ENCODE data around the gene CMIP. TPM values are rescaled to one million over a fixed set of nuclear protein-coding genes. Genes with fewer than 3 reads are reported as not detected.

CMIP gene
- total RNA-seq, 2 experiments from 2014 or later = 35.0 to 36.6 TPM

- POLR2A ChIA-PET = no interaction called here
- H3K27ac Mint-ChIP-seq = no peak overlapping the region
Observed at GRCh38 chr16:81611721-81612120, 167.1 kb downstream of the CMIP start.

GRCh38 chr16:81612351-81613163 is 167.9 kb downstream of the CMIP start:
- Mint-ChIP-seq H3K4me1 (ENCODE audit: low read depth) (peaks cover 16% of the 10 kb centered on the region), H3K36me3 (peaks cover 3% of the 10 kb centered on the region), H3K9me3 (no peaks in the 10 kb centered on the region), H3K27me3 (no peaks in the 10 kb centered on the region), H3K4me3 (no peak overlapping the region), H3K27ac (no peak overlapping the region)
- ChIA-PET POLR2A (interaction anchor here (1.2 kb wide), 1 partner anchor 47 kb away, joined by 3 read pairs; no protein-coding TSS in a partner anchor), CTCF (no interaction called here)
- intact Hi-C loops (cut with micrococcal nuclease) = no loop called here
- DNase-seq = no peak

More at GRCh38 chr16:81611721-81612120, 167.1 kb downstream of the CMIP start:
- H3K27me3 Mint-ChIP-seq = no peaks in the 10 kb centered on the region
- CTCF ChIA-PET = no interaction called here
- intact Hi-C loops (cut with micrococcal nuclease) = no loop called here
- H3K36me3 Mint-ChIP-seq = no peaks in the 10 kb centered on the region
- peaks cover 9% of the 10 kb centered on the region for H3K4me1 Mint-ChIP-seq (ENCODE audit: low read depth)
- DNase-seq = no peak
- H3K4me3 Mint-ChIP-seq = no peak overlapping the region
- no peaks in the 10 kb centered on the region for H3K9me3 Mint-ChIP-seq

GRCh38 chr16:81614171-81614570 is 169.6 kb downstream of the CMIP start:
- ChIA-PET CTCF (no interaction called here), POLR2A (no interaction called here)
- intact Hi-C loops (cut with micrococcal nuclease) = no loop called here
- H3K9me3 Mint-ChIP-seq = no peaks in the 10 kb centered on the region
- peaks cover 10% of the 10 kb centered on the region for H3K36me3 Mint-ChIP-seq
- H3K27me3 Mint-ChIP-seq = no peaks in the 10 kb centered on the region
- DNase-seq = no peak
- no peak overlapping the region for H3K4me3 Mint-ChIP-seq
- H3K27ac Mint-ChIP-seq = no peak overlapping the region
- H3K4me1 Mint-ChIP-seq (ENCODE audit: low read depth) = peaks cover 18% of the 10 kb centered on the region

GRCh38 chr16:81614654-81615359 is 170.2 kb downstream of the CMIP start:
- Mint-ChIP-seq H3K4me1 (ENCODE audit: low read depth) (peaks cover 18% of the 10 kb centered on the region), H3K27me3 (no peaks in the 10 kb centered on the region), H3K27ac (no peak overlapping the region), H3K4me3 (no peak overlapping the region), H3K9me3 (no peaks in the 10 kb centered on the region), H3K36me3 (peaks cover 10% of the 10 kb centered on the region)
- no peak for DNase-seq
- ChIA-PET POLR2A (no interaction called here), CTCF (no interaction called here)
- intact Hi-C loops (cut with micrococcal nuclease) = loop anchor here (5.0 kb wide), 1 partner anchor 173 kb away; the partner anchor contains the start of gene CMIP

- POLR2A ChIA-PET = interaction anchor here (1.7 kb wide), 1 partner anchor 14 kb away, joined by 4 read pairs; no protein-coding TSS in a partner anchor
- intact Hi-C loops (cut with micrococcal nuclease) = loop anchor here (5.0 kb wide), 1 partner anchor 173 kb away; the partner anchor contains the start of gene CMIP
- Mint-ChIP-seq H3K27me3 (no peaks in the 10 kb centered on the region), H3K4me1 (ENCODE audit: low read depth) (peaks cover 18% of the 10 kb centered on the region), H3K9me3 (no peaks in the 10 kb centered on the region), H3K4me3 (no peak overlapping the region), H3K36me3 (peaks cover 10% of the 10 kb centered on the region), H3K27ac (no peak overlapping the region)
- CTCF ChIA-PET = no interaction called here
- no peak for DNase-seq
Observed at GRCh38 chr16:81615411-81615810, 170.8 kb downstream of the CMIP start.

GRCh38 chr16:81615833-81616232 is 171.2 kb downstream of the CMIP start:
- Mint-ChIP-seq H3K9me3 (no peaks in the 10 kb centered on the region), H3K36me3 (peaks cover 10% of the 10 kb centered on the region), H3K4me1 (ENCODE audit: low read depth) (peaks cover 18% of the 10 kb centered on the region), H3K27me3 (no peaks in the 10 kb centered on the region), H3K4me3 (no peak overlapping the region), H3K27ac (peak overlapping the region; percentile 92)
- intact Hi-C loops (cut with micrococcal nuclease) = loop anchor here (1.0 to 5.0 kb wide), 5 partner anchors 10 to 213 kb away; partner anchors contain the start of gene CMIP
- DNase-seq = no peak
- ChIA-PET CTCF (interaction anchor here (0.9 to 1.7 kb wide), 2 partner anchors 18 to 107 kb away, joined by 4 read pairs; no protein-coding TSS in a partner anchor), POLR2A (interaction anchor here (1.2 to 1.7 kb wide), 2 partner anchors 15 to 48 kb away, joined by 4 read pairs; no protein-coding TSS in a partner anchor)

GRCh38 chr16:81616321-81617020 is 171.9 kb downstream of the CMIP start:
- POLR2A ChIA-PET = interaction anchor here (1.2 to 1.7 kb wide), 2 partner anchors 15 to 48 kb away, joined by 4 read pairs; no protein-coding TSS in a partner anchor
- Mint-ChIP-seq H3K9me3 (no peaks in the 10 kb centered on the region), H3K36me3 (peaks cover 10% of the 10 kb centered on the region), H3K4me1 (ENCODE audit: low read depth) (peaks cover 18% of the 10 kb centered on the region), H3K27me3 (no peaks in the 10 kb centered on the region), H3K27ac (peak overlapping the region; percentile 92), H3K4me3 (peak overlapping the region; percentile 26)
- intact Hi-C loops (cut with micrococcal nuclease) = loop anchor here (1.0 to 5.0 kb wide), 5 partner anchors 10 to 214 kb away; partner anchors contain the start of gene CMIP
- DNase-seq = peak; percentile 91
- CTCF ChIA-PET = interaction anchor here (0.9 to 1.7 kb wide), 2 partner anchors 17 to 107 kb away, joined by 4 read pairs; no protein-coding TSS in a partner anchor

GRCh38 chr16:81617021-81617346 is 172.4 kb downstream of the CMIP start:
- Mint-ChIP-seq H3K4me1 (ENCODE audit: low read depth) (peaks cover 18% of the 10 kb centered on the region), H3K27ac (peak overlapping the region; percentile 92)

GRCh38 chr16:81618187-81618586 is 173.6 kb downstream of the CMIP start:
- Mint-ChIP-seq H3K27ac (no peak overlapping the region), H3K27me3 (no peaks in the 10 kb centered on the region), H3K4me3 (no peak overlapping the region), H3K4me1 (ENCODE audit: low read depth) (peaks cover 18% of the 10 kb centered on the region), H3K9me3 (no peaks in the 10 kb centered on the region), H3K36me3 (peaks cover 10% of the 10 kb centered on the region)
- POLR2A ChIA-PET = no interaction called here
- intact Hi-C loops (cut with micrococcal nuclease) = loop anchor here (5.0 kb wide), 1 partner anchor 176 kb away; the partner anchor contains the start of gene CMIP
- DNase-seq = no peak
- CTCF ChIA-PET = no interaction called here

More at GRCh38 chr16:81617021-81617346, 172.4 kb downstream of the CMIP start:
- ChIA-PET POLR2A (interaction anchor here (1.2 to 1.7 kb wide), 2 partner anchors 16 to 49 kb away, joined by 4 read pairs; no protein-coding TSS in a partner anchor), CTCF (interaction anchor here (0.9 to 1.7 kb wide), 2 partner anchors 17 to 106 kb away, joined by 4 read pairs; no protein-coding TSS in a partner anchor)
- intact Hi-C loops (cut with micrococcal nuclease) = loop anchor here (2.0 to 5.0 kb wide), 2 partner anchors 175 to 214 kb away; partner anchors contain the start of gene CMIP
- no peaks in the 10 kb centered on the region for H3K27me3 Mint-ChIP-seq
- no peaks in the 10 kb centered on the region for H3K9me3 Mint-ChIP-seq
- H3K4me3 Mint-ChIP-seq = peak overlapping the region; percentile 26
- peaks cover 10% of the 10 kb centered on the region for H3K36me3 Mint-ChIP-seq
- no peak for DNase-seq

- Mint-ChIP-seq H3K9me3 (no peaks in the 10 kb centered on the region), H3K27me3 (no peaks in the 10 kb centered on the region), H3K36me3 (peaks cover 10% of the 10 kb centered on the region), H3K4me1 (ENCODE audit: low read depth) (peaks cover 21% of the 10 kb centered on the region), H3K4me3 (no peak overlapping the region), H3K27ac (no peak overlapping the region)
- DNase-seq = no peak
- ChIA-PET POLR2A (no interaction called here), CTCF (no interaction called here)
- intact Hi-C loops (cut with micrococcal nuclease) = loop anchor here (5.0 kb wide), 1 partner anchor 176 kb away; the partner anchor contains the start of gene CMIP
Observed at GRCh38 chr16:81618661-81619060, 174.1 kb downstream of the CMIP start.

- DNase-seq = no peak
- ChIA-PET CTCF (interaction anchor here (3.6 to 5.8 kb wide), 4 partner anchors 77 to 110 kb away, joined by 9 to 65 read pairs (median 42); no protein-coding TSS in a partner anchor), POLR2A (no interaction called here)
- intact Hi-C loops (cut with micrococcal nuclease) = loop anchor here (10.0 kb wide), 1 partner anchor 255 kb away; no protein-coding TSS in a partner anchor
- Mint-ChIP-seq H3K4me1 (ENCODE audit: low read depth) (peaks cover 21% of the 10 kb centered on the region), H3K27me3 (no peaks in the 10 kb centered on the region), H3K9me3 (no peaks in the 10 kb centered on the region), H3K36me3 (peaks cover 12% of the 10 kb centered on the region), H3K4me3 (no peak overlapping the region), H3K27ac (no peak overlapping the region)
Observed at GRCh38 chr16:81620029-81620428, 175.4 kb downstream of the CMIP start.
